ENCODE data around the gene MFGE8. TPM values are rescaled to one million over a fixed set of nuclear protein-coding genes. Genes with fewer than 3 reads are reported as not detected.

The MFGE8 gene
- total RNA-seq, 1 experiment from 2014 or later: 54.5 TPM

DNA sequence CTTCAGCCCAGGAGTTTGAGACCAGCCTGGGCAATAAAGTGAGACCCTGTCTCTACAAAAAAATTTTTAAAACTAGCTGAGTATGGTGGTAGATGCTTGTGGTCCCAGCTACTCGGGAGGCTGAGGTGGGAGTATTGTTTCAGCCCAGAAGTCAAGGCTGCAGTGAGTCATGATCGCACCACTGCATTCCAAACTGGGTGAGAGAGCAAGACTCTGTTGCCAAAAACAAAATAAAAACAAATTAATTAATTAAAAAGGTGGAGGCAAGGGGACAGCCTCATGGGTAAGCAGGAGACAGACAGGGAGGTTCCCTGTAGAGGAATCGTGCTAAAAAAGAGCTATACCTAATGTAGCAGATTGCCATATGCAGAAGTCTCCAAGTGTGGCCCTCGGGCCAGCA, 30.4 kb downstream of the MFGE8 start:
- Histone ChIP-seq H2AFZ (no peak overlapping the region), H4K20me1 (ENCODE audit: insufficient read depth) (no peaks in the 10 kb centered on the region), H3K27ac (no peak overlapping the region), H3K9me2 (ENCODE audit: insufficient read depth) (no peaks in the 10 kb centered on the region), H3K27me3 (ENCODE audit: insufficient read depth, low read depth) (no peaks in the 10 kb centered on the region), H3K9me3 (ENCODE audit: insufficient read depth, low read depth) (no peaks in the 10 kb centered on the region), H3K4me3 (no peak overlapping the region), H3K4me1 (replicated peaks; ENCODE audit: insufficient read depth) (no peaks in the 10 kb centered on the region), H3F3A (ENCODE audit: insufficient read depth, low read depth) (no peaks in the 10 kb centered on the region), H3K4me2 (no peak overlapping the region), H3K36me3 (ENCODE audit: low read depth) (no peaks in the 10 kb centered on the region), H3K79me2 (ENCODE audit: low read depth) (no peaks in the 10 kb centered on the region)
- intact Hi-C loops (cut with micrococcal nuclease; ENCODE audit: unreplicated experiment): no loop called here
- DNase-seq: no peak
- BruUV-seq (replicated peaks): no TSS peak
- POLR2A ChIA-PET (ENCODE audit: unreplicated experiment): no interaction called here
- TF ChIP-seq, protein P1, sequence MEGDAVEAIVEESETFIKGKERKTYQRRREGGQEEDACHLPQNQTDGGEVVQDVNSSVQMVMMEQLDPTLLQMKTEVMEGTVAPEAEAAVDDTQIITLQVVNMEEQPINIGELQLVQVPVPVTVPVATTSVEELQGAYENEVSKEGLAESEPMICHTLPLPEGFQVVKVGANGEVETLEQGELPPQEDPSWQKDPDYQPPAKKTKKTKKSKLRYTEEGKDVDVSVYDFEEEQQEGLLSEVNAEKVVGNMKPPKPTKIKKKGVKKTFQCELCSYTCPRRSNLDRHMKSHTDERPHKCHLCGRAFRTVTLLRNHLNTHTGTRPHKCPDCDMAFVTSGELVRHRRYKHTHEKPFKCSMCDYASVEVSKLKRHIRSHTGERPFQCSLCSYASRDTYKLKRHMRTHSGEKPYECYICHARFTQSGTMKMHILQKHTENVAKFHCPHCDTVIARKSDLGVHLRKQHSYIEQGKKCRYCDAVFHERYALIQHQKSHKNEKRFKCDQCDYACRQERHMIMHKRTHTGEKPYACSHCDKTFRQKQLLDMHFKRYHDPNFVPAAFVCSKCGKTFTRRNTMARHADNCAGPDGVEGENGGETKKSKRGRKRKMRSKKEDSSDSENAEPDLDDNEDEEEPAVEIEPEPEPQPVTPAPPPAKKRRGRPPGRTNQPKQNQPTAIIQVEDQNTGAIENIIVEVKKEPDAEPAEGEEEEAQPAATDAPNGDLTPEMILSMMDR (conservative IDR thresholded peaks at IDR 0.05): no peak
- TF ChIP-seq EZH2 (IDR thresholded peaks at IDR 0.05; ENCODE audit: low read depth): no peak
- CTCF ChIA-PET: interaction anchor here (0.6 kb wide), 1 partner anchor 258 kb away, joined by 4 read pairs; no protein-coding TSS in a partner anchor

DNA sequence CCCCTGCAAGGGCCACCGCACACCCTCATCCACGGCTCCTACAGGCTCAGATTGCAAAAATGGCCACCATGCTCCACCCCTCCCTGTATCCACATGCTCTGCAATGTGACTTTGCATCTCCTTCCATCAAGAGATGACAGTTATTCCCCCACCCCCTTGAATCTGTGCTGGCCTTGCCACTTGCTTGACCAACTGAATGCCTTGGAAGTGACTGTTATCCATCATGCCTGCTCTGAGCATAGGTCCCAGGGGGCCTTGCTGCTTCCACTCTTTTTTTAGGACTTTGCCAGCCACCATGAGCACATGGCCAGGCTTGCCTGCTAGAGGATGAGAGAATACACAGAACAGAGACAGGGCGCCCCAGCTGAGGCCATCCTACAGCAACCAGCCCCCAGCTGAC, 31.4 kb downstream of the MFGE8 start:
- Histone ChIP-seq H3K27ac (no peak overlapping the region), H4K20me1 (ENCODE audit: insufficient read depth) (no peaks in the 10 kb centered on the region), H3K4me2 (no peak overlapping the region), H3K27me3 (ENCODE audit: insufficient read depth, low read depth) (peaks cover 6% of the 10 kb centered on the region; the same call in 1 of the 2 replicates), H3K9me3 (ENCODE audit: insufficient read depth, low read depth) (no peaks in the 10 kb centered on the region), H3K4me1 (replicated peaks; ENCODE audit: insufficient read depth) (no peaks in the 10 kb centered on the region), H3K36me3 (ENCODE audit: low read depth) (no peaks in the 10 kb centered on the region), H3K9me2 (ENCODE audit: insufficient read depth) (no peaks in the 10 kb centered on the region), H2AFZ (no peak overlapping the region), H3K79me2 (ENCODE audit: low read depth) (no peaks in the 10 kb centered on the region), H3K4me3 (no peak overlapping the region), H3F3A (ENCODE audit: insufficient read depth, low read depth) (no peaks in the 10 kb centered on the region)
- TF ChIP-seq EZH2 (IDR thresholded peaks at IDR 0.05; ENCODE audit: low read depth): no peak
- TF ChIP-seq, protein P1 (conservative IDR thresholded peaks at IDR 0.05): no peak
- ChIA-PET CTCF (interaction anchor here (0.6 kb wide), 1 partner anchor 185 kb away, joined by 3 read pairs; no protein-coding TSS in a partner anchor), POLR2A (ENCODE audit: unreplicated experiment) (no interaction called here)
- intact Hi-C loops (cut with micrococcal nuclease; ENCODE audit: unreplicated experiment): no loop called here
- BruUV-seq (replicated peaks): no TSS peak
- DNase-seq: no peak

DNA sequence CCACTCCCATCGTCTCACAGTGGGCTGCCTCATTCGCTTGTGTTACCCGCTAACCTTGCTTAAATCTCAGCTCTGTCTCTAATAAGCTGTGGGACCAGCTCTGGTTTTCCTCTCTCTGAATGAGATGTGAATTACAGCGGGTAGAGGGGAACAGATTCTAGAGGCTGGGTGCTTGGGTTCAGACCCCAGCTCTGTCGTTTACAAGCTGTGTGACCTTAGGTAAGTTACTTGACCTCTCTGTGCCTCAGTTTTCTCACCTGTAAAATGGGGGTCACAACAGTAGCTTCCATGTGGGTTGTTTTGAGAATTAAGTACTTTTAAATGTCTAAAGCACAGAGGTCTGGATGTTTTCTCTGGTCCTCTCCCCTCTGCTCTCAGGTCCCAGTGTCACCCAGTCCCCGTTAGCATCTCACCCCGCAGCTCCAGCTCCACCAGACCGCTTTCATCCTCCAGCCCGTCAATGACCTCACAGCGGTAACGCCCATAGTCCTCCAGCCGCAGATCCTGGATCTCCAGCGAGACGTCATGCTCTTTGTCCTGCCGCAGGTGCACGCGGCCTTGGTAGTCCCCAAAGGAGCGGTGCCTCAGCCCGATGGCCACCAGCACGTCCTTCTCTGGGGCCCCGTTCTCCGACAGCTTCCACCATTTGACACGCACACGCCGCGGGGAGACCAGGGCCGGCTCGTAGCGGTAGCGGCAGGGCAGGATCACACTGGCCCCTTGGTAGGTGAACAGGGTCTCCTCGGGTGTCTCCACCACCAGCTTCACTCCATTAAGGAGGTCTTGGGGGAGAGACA, 32.0 kb downstream of the MFGE8 start:
- Histone ChIP-seq H3K27ac (no peak overlapping the region), H3K79me2 (ENCODE audit: low read depth) (no peaks in the 10 kb centered on the region), H3F3A (ENCODE audit: insufficient read depth, low read depth) (no peaks in the 10 kb centered on the region), H3K36me3 (ENCODE audit: low read depth) (no peaks in the 10 kb centered on the region), H3K27me3 (ENCODE audit: insufficient read depth, low read depth) (peaks cover 9% of the 10 kb centered on the region; the same call in 1 of the 2 replicates), H3K4me2 (no peak overlapping the region), H2AFZ (no peak overlapping the region), H3K4me1 (replicated peaks; ENCODE audit: insufficient read depth) (no peaks in the 10 kb centered on the region), H4K20me1 (ENCODE audit: insufficient read depth) (no peaks in the 10 kb centered on the region), H3K4me3 (no peak overlapping the region), H3K9me2 (ENCODE audit: insufficient read depth) (no peaks in the 10 kb centered on the region), H3K9me3 (ENCODE audit: insufficient read depth, low read depth) (no peaks in the 10 kb centered on the region)
- no peak for DNase-seq
- TF ChIP-seq, protein P1 (conservative IDR thresholded peaks at IDR 0.05): no peak
- TF ChIP-seq EZH2 (IDR thresholded peaks at IDR 0.05; ENCODE audit: low read depth): no peak
- ChIA-PET CTCF (interaction anchor here (0.6 kb wide), 1 partner anchor 512 kb away, joined by 4 read pairs; no protein-coding TSS in a partner anchor), POLR2A (ENCODE audit: unreplicated experiment) (interaction anchor here (0.7 kb wide), 1 partner anchor 245 kb away, joined by 5 read pairs; no protein-coding TSS in a partner anchor)
- BruUV-seq (replicated peaks): no TSS peak
- intact Hi-C loops (cut with micrococcal nuclease; ENCODE audit: unreplicated experiment): no loop called here

Data from PC-9 (cell line).